ENCODE data around the gene GSN.

- TF ChIP-seq EZH2phosphoT487 (IDR thresholded peaks at IDR 0.05) = no peak
- TF ChIP-seq, protein P1, sequence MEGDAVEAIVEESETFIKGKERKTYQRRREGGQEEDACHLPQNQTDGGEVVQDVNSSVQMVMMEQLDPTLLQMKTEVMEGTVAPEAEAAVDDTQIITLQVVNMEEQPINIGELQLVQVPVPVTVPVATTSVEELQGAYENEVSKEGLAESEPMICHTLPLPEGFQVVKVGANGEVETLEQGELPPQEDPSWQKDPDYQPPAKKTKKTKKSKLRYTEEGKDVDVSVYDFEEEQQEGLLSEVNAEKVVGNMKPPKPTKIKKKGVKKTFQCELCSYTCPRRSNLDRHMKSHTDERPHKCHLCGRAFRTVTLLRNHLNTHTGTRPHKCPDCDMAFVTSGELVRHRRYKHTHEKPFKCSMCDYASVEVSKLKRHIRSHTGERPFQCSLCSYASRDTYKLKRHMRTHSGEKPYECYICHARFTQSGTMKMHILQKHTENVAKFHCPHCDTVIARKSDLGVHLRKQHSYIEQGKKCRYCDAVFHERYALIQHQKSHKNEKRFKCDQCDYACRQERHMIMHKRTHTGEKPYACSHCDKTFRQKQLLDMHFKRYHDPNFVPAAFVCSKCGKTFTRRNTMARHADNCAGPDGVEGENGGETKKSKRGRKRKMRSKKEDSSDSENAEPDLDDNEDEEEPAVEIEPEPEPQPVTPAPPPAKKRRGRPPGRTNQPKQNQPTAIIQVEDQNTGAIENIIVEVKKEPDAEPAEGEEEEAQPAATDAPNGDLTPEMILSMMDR (IDR thresholded peaks at IDR 0.05) = no peak
Measured at GRCh38 chr9:121324755-121325154, 56.8 kb downstream of the GSN start.

All from neural progenitor cell (in vitro differentiated cells).